Measurements from ENCODE around the gene BEST3.

Gene BEST3

GRCh38 chr12:69698769-69699540 lies at the start of gene BEST3:
Gene BEST3, minus strand, starts transcription at chr12:69699303. Its CDS starts 1,505 bp downstream, at chr12:69697798.
- no peak for DNase-seq (ENCODE audit: low spot score)

- DNase-seq (ENCODE audit: low spot score): no peak
These were observed 45.0 kb upstream of the BEST3 start for GRCh38 chr12:69744109-69744508.

- peak; percentile 49 for DNase-seq (ENCODE audit: low spot score)
These were observed 40.4 kb upstream of the BEST3 start for GRCh38 chr12:69739287-69740191.

GRCh38 chr12:69738351-69739286 lies 39.5 kb upstream of the BEST3 start, which contains the start of gene RAB3IP:
Gene RAB3IP, plus strand, starts transcription at chr12:69738860. Its CDS starts 16,549 bp downstream, at chr12:69755409.
- peak; percentile 94 for DNase-seq (ENCODE audit: low spot score)

GRCh38 chr12:69733638-69734037 lies 34.5 kb upstream of the BEST3 start:
- no peak for DNase-seq (ENCODE audit: low spot score)

- no peak for DNase-seq (ENCODE audit: low spot score)
These were observed 33.0 kb upstream of the BEST3 start for GRCh38 chr12:69732088-69732487.

- no peak for DNase-seq (ENCODE audit: low spot score)
These were observed 27.8 kb upstream of the BEST3 start for GRCh38 chr12:69726922-69727321.

GRCh38 chr12:69720750-69721149 lies 21.6 kb upstream of the BEST3 start:
- no peak for DNase-seq (ENCODE audit: low spot score)

- DNase-seq (ENCODE audit: low spot score): no peak
These were observed 20.5 kb upstream of the BEST3 start for GRCh38 chr12:69719336-69720316.

- no peak for DNase-seq (ENCODE audit: low spot score)
These were observed 15.4 kb upstream of the BEST3 start for GRCh38 chr12:69714542-69714941.

GRCh38 chr12:69712826-69713225 lies 13.7 kb upstream of the BEST3 start:
- no peak for DNase-seq (ENCODE audit: low spot score)

- no peak for DNase-seq (ENCODE audit: low spot score)
These were observed 9.5 kb upstream of the BEST3 start for GRCh38 chr12:69708649-69709048.

GRCh38 chr12:69704357-69704756 lies 5.3 kb upstream of the BEST3 start:
- no peak for DNase-seq (ENCODE audit: low spot score)

GRCh38 chr12:69703146-69703642 lies 4.1 kb upstream of the BEST3 start:
- no peak for DNase-seq (ENCODE audit: low spot score)

GRCh38 chr12:69701826-69702225 lies 2.7 kb upstream of the BEST3 start:
- no peak for DNase-seq (ENCODE audit: low spot score)

- DNase-seq (ENCODE audit: low spot score): no peak
These were observed 1.0 kb downstream of the BEST3 start for GRCh38 chr12:69698054-69698453.

GRCh38 chr12:69694123-69694522 lies 5.0 kb downstream of the BEST3 start:
- DNase-seq (ENCODE audit: low spot score): no peak

GRCh38 chr12:69689638-69690037 lies 9.5 kb downstream of the BEST3 start:
- DNase-seq (ENCODE audit: low spot score): no peak

GRCh38 chr12:69688471-69689427 lies 10.4 kb downstream of the BEST3 start:
- peak; percentile 6 for DNase-seq (ENCODE audit: low spot score)
